Ureter (tissue), 1 donor: ENCODE data around the gene TAS2R5. TPM values are rescaled to one million over a fixed set of nuclear protein-coding genes. Genes with fewer than 3 reads are reported as not detected.
"Not testable (repeated sequence)": the region's sequence is repeated elsewhere in the genome, so short reads cannot be mapped to it uniquely, and the experiment has no call there.

ENCODE experiments used
- DNase-seq: peaks from one replicate; pipeline ENCODE4 v3.0.0-alpha.2; 2020; ENCODE audit warnings: low spot score
- total RNA-seq: library from RNA; stranded (reverse); gene quantifications from one replicate; pipeline ENCODE4 v1.2.4, GENCODE V29; 2023
- donor health status: DM: yes; HTN: yes; CAD: no.

TAS2R5 gene
- 6.2 TPM for total RNA-seq

DNA sequence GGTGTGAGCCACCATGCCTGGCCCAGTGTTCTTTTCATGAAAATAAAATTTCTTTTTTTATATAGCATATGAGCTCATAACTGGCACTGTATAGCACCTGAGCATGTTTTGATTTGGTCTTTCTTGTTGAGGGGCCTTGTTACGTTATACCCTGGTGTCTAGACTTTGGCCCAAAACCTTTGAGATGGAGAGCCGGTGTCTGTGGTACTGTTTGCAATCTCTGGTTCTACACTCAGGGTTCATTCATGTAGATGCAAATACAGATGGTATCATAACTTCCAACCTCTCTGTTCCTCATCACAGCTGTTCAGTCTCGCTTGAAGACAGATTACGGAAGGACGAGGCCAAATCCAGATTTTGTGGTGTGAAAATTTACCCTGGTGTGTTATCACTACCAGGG is at the start of gene TAS2R5:
TSS of gene TAS2R5 (plus strand) at position 301 of the 400 bp plus-strand sequence. CDS start 145 bp downstream, outside the sequence.
- no peak for DNase-seq

DNA sequence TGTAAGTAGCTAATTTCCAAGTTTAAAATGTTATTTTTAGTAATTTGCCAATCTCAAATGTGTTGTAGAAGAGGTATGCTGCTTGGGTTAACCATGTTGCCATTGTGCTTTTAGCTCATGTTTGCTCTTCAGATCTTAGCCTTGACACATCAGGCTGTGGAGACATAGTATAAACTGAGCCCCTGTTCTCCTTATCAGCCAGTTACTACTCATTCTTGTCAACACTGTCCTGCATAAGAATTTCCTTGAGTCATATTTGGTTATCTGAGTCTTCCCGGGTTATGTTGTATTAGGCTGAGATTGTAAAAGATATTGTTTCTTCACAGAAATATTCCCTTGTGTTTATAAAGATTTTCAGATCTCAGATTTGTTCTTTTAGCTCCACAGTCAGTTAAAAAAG is 47.8 kb upstream of the TAS2R5 start:
- no peak for DNase-seq

DNA sequence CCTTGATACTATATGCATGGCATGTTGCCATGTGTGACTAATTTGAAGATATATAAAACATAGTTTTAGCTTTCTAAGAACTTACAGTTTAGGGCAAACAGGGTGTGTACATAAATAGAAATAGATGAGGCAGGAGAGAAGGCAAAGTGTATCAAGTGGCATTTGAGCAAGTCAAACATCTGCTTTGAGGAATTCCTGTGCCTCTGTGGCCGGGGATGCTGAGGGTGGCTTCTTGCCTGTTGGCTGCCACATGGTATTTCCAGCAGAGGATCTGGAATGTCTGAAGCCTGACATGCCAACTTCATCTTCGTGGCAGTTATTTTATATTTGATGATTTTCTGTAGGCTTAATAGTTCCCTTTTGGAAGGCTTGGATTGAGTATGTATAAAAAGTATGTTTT is 45.9 kb upstream of the TAS2R5 start:
- DNase-seq: no peak

GRCh38 chr7:141748396-141748795 is 41.6 kb upstream of the TAS2R5 start:
- no peak for DNase-seq

DNA sequence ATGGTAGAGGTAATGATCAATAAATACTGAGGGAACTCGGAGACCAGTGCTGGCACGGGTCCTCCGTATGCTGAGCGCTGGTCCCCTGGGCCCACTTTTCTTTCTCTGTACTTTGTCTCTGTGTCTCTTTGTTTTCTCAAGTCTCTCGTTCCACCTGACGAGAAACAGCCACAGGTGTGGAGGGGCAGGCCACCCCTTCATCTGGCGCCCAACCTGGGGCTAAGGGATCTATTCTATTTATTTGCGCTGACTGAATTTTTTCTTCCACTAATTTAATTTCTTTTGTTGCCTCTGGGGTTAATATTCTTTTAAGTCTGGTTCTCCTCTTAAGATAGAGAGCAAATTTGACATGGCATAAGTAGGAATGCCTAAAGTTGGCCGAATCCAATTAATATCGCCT is 38.1 kb upstream of the TAS2R5 start:
- not testable (repeated sequence) for DNase-seq

DNA sequence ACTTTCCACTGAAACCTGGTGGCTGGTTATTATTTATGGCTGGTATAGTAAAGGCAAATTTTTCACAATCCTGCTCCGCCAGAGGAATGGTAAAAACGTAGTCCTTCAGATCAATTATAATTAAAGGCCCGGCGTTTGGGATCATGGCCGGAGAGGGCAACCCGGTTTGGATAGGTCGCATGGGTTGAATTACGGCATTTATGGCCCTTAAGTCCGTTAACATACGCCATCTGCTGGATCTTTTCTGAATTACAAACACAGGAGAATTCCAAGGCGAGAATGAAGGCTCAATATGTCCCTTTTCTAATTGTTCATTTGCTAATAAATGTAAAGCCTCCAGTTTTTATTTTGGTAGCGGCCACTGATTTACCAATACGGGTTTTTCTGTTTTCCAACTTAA is 37.4 kb upstream of the TAS2R5 start:
- no peak for DNase-seq

- no peak for DNase-seq
Measured at GRCh38 chr7:141754939-141755338, 35.1 kb upstream of the TAS2R5 start.

DNA sequence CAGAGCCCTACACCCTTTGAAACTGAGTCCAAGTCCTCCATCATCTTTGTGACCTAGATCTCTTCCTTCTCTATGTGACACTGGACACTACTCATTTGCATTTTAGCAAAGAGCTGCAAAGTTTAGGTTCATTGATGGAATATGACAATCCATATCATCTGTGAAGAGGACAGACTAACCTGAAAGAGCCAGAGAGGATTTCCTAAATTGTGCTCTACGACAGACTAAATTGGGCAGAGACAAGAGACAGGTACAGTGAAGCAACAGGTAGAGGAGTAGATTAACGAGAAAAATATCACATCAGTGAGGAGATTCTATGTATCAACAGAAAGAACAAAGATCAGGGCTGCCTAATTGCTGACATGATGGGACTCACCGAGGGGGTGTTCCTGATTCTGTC is 26.2 kb upstream of the TAS2R5 start, which contains the start of gene TAS2R3:
TSS of gene TAS2R3 (plus strand) at position 301 of the 400 bp plus-strand sequence. CDS start at position 363, 62 bp downstream.
- no peak for DNase-seq

DNA sequence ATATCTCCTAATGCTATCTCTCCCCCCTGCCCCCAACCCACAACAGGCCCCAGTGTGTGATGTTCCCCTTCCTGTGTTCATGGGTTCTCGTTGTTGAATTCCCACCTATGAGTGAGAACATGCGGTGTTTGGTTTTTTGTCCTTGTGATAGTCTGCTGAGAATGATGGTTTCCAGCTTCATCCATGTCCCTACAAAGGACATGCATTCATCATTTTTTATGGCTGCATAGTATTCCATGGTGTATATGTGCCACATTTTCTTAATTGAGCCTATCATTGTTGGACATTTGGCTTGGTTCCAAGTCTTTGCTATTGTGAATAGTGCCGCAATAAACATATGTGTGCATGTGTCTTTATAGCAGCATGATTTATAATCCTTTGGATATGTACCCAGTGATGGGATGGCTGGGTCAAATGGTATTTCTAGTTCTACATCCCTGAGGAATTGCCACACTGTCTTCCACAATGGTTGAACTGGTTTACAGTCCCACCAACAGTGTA is 19.9 kb upstream of the TAS2R5 start:
- not testable (repeated sequence) for DNase-seq

DNA sequence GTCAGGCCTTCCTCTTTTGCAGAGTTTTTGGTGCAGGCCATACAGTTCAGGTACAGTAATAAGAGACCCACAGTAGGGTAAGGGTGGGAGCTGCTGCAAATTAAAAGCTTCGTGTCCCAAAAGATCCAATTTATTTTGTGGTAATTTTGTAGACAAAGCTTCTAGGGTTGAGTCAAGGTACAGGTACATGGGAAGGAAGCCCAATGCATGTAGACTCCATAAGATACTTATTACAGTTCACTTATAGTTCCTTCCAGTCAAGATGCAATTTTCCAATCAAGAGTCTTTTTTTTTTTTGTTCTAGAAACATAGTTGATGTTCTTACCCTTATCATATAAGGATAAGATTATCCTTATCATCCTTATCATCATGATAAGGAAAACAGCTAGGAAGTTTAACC is 13.6 kb upstream of the TAS2R5 start, which contains the start of gene TAS2R4:
TSS of gene TAS2R4 (plus strand) at position 301 of the 400 bp plus-strand sequence. CDS start 1,815 bp downstream, outside the sequence.
- DNase-seq: no peak

DNA sequence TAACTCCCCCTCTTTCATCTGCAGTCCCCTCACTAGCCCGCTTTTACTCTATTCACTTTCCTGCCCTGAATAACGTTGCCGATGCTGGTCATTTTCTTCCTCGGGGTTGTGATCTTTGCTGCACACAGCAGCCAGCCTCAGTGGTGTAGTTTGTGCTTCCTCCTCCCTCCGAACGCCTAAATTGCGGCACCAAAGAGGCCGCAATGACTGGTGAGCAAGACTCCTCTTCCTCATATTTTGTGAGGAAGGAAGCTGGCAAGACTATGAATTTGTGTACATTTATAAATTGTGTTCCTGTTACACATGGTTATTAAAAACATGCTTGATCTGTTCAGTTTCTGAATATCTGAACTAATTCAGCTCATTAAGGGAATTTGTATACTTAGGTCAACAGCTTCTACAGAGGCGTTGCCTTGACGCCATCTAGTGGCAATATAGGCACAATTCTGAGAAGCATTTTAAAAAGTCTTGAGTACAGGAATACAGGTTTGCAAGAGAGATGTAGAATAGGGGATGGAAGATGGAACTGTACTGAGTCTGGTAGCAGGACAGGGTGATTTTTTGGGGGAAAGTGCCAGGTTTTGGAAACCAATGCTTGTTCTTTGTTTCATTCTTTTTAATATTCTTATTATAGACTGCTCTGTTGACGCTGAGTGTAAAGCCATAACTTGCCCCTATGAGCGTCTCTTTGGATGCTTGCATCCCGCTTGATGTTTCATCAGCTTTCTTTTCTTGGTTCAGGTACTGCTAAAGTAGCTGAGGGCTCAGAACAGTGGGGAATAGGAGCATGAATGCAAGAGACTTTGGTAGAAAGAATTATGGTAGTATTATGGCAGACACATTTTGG is 4.1 kb upstream of the TAS2R5 start:
- DNase-seq: no peak

DNA sequence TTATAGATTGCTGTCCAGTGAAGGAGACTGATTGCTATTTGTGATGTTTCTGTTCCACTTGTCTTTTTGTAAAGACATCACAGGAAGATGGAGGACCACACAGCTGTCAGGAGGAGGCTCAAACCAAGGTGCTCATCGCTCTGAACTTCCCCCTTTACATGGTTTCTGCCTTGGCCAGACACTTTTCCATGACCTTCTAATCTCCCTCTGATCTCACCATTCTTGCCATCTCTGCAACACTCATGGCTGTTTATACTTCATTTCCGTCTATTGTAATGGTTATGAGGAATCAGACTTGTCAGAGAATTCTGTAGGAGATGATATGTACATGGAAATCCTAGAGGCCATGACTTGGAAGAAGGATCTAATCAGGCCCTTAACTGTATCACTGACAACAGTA is 1.7 kb upstream of the TAS2R5 start:
- no peak for DNase-seq

DNA sequence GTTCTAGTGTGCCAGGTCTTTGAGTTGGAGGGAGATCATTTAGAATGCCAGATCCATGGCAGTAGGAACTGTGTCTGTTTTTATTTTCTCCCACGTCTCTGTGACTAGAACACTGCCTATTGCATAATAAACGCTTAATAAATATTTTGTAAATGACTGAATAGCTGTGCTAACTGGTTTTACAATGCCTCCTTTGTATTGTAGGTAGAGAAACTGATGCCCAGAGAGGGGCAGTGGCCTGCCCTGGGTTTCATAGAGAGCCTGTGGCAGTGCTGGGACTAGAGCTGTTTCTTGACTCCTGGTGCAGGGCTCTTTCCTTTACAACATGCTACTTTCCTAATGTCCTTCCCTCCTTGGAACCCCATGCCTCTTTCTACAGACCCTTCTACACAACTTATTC is 2.5 kb downstream of the TAS2R5 start:
- no peak for DNase-seq

DNA sequence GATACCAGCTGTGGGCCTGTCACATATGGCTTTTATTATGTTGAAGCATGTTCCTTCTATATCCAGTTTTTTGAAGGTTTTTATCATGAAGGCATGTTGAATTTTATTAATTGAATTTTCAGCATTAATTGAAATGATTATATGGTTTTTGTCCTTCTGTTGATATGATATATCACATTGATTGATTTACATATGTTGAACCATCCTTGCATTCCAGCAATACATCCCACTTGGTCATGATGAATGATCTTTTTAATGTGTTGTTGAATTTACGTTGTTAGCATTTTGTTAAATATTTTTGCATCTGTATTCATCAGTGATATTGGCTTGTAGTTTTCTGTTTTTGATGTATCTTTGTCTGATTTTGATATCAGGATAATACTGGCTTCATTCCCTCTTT is 30.1 kb downstream of the TAS2R5 start:
- DNase-seq: no peak

- DNase-seq: not testable (repeated sequence)
Measured at GRCh38 chr7:141822432-141822831, 32.4 kb downstream of the TAS2R5 start.

DNA sequence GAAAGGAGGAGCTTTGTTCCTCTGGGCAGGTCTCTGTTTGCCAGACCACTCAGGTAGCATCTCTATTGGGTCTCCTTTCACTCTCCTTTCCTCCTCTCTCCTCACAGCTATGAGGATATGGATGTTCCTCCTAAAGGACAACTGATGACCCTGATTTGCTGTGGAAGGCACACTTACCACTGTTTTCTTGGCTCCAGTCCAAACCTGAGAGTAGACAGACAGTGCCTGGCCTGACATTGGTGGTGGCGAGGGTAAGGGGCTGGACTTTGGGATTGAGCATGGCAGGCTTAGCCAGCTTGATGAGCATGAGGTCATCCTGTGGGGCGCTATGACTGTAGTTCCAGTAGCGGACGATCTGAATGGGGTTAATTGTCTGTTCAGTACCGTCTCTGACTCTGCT is 47.7 kb downstream of the TAS2R5 start:
- DNase-seq: no peak

GRCh38 chr7:141838581-141838980 is 48.6 kb downstream of the TAS2R5 start:
- DNase-seq: no peak

- DNase-seq: no peak
Measured at GRCh38 chr7:141839256-141839655, 49.2 kb downstream of the TAS2R5 start.

GRCh38 chr7:141840708-141841107 is 50.7 kb downstream of the TAS2R5 start:
- DNase-seq: no peak
